ENCODE data around the gene HDGF.

HDGF gene

DNA sequence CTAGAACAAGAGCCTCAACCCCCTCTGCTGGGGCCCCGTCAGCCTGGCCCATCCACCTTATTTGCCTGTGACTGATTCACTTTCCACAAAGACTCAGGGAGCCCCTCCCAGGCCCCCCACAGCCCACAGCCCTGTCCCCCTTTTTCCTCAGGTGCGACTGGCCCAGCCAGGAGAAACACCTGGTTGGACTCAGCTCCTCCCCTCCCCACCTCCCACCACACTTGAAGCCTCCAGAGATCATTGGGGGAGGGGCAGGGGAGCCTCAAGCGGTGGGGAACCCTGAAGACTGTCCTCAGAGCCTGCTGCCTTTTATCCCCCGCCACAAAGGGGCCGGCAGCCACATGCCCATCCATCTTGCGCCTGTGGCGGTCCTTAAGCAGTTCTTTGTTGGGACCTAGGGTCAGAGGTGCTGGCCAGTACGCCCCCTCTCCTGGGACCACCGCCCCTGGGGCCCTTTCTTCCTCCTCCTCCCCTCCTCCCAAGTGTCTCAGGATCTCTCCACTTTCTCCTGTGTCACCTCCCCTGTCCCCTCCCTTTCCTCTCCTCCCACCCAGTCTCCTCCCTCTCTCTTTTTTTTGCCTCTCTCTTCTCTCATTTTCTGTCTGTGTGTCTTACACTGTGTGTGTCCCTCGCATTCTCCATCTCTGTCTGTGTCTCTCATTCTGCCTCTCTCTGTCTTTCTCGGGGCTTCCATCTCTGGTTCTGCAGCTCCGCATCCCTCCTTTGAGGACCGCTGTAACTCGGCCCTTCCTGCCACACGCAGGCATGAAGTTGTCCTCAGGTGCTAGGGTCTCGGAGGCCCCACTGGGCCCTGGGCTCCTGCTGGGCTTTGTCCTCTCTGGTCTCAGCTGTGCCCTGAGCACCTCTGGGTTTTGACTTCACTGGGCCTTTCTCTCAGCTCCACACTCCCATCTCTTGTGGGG lies 58.3 kb downstream of the HDGF start:
- Histone ChIP-seq H3K4me3 (ENCODE audit: low read depth, low read length) (peak overlapping the region; percentile 40), H3K27ac (ENCODE audit: low read depth, low read length) (peak overlapping the region; percentile 89), H3K9ac (ENCODE audit: low read depth, low read length) (peak overlapping the region; percentile 12; the same call in 1 of the 2 replicates), H3K9me3 (ENCODE audit: control insufficient read depth, insufficient read depth, low read length) (no peaks in the 10 kb centered on the region), H3K36me3 (ENCODE audit: control insufficient read depth, insufficient read depth, low read length) (no peaks in the 10 kb centered on the region; the same call in 1 of the 2 replicates), H3K4me1 (ENCODE audit: control insufficient read depth, insufficient read depth, low read length) (peaks cover 54% of the 10 kb centered on the region), H3K27me3 (ENCODE audit: control insufficient read depth, insufficient read depth, low read length) (peaks cover 8% of the 10 kb centered on the region; the same call in 1 of the 2 replicates)

DNA sequence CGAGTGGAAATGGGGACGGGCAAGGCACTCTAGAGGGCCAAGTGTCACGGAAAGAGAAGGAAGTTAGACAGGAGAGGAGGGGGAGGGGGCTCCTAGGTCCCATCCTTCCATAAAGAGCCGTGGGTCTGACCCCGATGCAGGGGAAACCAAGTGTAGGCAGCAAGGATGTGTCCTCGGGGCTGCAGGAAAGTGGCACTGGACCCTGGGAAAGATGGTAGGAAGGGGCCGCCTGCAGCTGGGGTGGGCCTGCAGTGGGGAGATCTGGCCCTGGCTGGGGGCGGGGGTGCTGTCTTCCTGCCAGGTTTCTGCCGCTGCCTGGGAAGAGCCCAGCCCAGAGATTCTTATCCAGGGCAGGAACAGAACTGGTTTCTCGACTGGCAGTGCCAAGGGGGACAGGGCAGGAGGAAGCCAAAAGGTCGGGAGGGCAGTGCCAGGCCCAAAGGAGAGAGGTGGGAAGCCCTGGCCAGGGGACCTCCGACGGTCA lies 59.0 kb downstream of the HDGF start:
- H3K27ac ChIP-seq (ENCODE audit: low read depth, low read length), result peak overlapping the region; percentile 89

More for the DNA sequence above, 59.0 kb downstream of the HDGF start:
- H3K27me3 ChIP-seq (ENCODE audit: control insufficient read depth, insufficient read depth, low read length), result peaks cover 8% of the 10 kb centered on the region; the same call in 1 of the 2 replicates
- peak overlapping the region; percentile 30 for H3K4me3 ChIP-seq (ENCODE audit: low read depth, low read length)
- no peak overlapping the region for H3K9ac ChIP-seq (ENCODE audit: low read depth, low read length)
- peaks cover 54% of the 10 kb centered on the region for H3K4me1 ChIP-seq (ENCODE audit: control insufficient read depth, insufficient read depth, low read length)
- H3K36me3 ChIP-seq (ENCODE audit: control insufficient read depth, insufficient read depth, low read length), result no peaks in the 10 kb centered on the region
- no peaks in the 10 kb centered on the region for H3K9me3 ChIP-seq (ENCODE audit: control insufficient read depth, insufficient read depth, low read length)

Data from HUES48 (cell line).